ENCODE data around the gene ZNF438. TPM values are rescaled to one million over a fixed set of nuclear protein-coding genes. Genes with fewer than 3 reads are reported as not detected.

Gene ZNF438
- total and polyA plus RNA-seq, 9 donors: 6.2 to 12.7 (median 7.1) TPM

- TF ChIP-seq EP300 (IDR thresholded peaks at IDR 0.05) (no peak), POLR2A (IDR thresholded peaks at IDR 0.05) (no peak), CTCF (IDR thresholded peaks at IDR 0.05) (no peak)
- Histone ChIP-seq H3K27me3 (no peaks in the 10 kb centered on the region), H3K9me3 (no peaks in the 10 kb centered on the region), H3K4me1 (ENCODE audit: insufficient read depth) (no peaks in the 10 kb centered on the region), H3K4me3 (no peak overlapping the region), H3K36me3 (no peaks in the 10 kb centered on the region), H3K27ac (no peak overlapping the region)
- intact Hi-C loops (cut with DNase I): no loop called here
- DNase-seq: no peak
- 72 to 89% (median 83%) methylated on average over 2 of the region's 2 CpGs for WGBS, 3 donors
Measured at GRCh38 chr10:31072451-31072850, 40.8 kb upstream of the ZNF438 start.

- H3K4me3 ChIP-seq: no peak overlapping the region
Measured at GRCh38 chr10:31071232-31072005, 39.8 kb upstream of the ZNF438 start.

GRCh38 chr10:31070691-31071090 is 39.0 kb upstream of the ZNF438 start:
- no peak for TF ChIP-seq POLR2A (IDR thresholded peaks at IDR 0.05)
- no peak for TF ChIP-seq CTCF (IDR thresholded peaks at IDR 0.05)
- TF ChIP-seq EP300 (IDR thresholded peaks at IDR 0.05): no peak
- H3K4me3 ChIP-seq: no peak overlapping the region
- H3K27me3 ChIP-seq: no peaks in the 10 kb centered on the region
- H3K36me3 ChIP-seq: no peaks in the 10 kb centered on the region
- DNase-seq: no peak
- 80 to 92% (median 91%) methylated on average over 2 of the region's 2 CpGs for WGBS, 3 donors
- H3K9me3 ChIP-seq: no peaks in the 10 kb centered on the region
- no peaks in the 10 kb centered on the region for H3K4me1 ChIP-seq (ENCODE audit: insufficient read depth)
- intact Hi-C loops (cut with DNase I): no loop called here
- no peak overlapping the region for H3K27ac ChIP-seq

More at GRCh38 chr10:31071232-31072005, 39.8 kb upstream of the ZNF438 start:
- Histone ChIP-seq H3K27me3 (no peaks in the 10 kb centered on the region), H3K9me3 (no peaks in the 10 kb centered on the region), H3K4me1 (ENCODE audit: insufficient read depth) (no peaks in the 10 kb centered on the region), H3K36me3 (no peaks in the 10 kb centered on the region), H3K27ac (no peak overlapping the region)
- TF ChIP-seq EP300 (IDR thresholded peaks at IDR 0.05) (no peak), POLR2A (IDR thresholded peaks at IDR 0.05) (no peak), CTCF (IDR thresholded peaks at IDR 0.05) (no peak)
- 85 to 86% (median 86%) methylated on average over 6 of the region's 6 CpGs for WGBS, 3 donors
- intact Hi-C loops (cut with DNase I): no loop called here
- no peak for DNase-seq

GRCh38 chr10:31070025-31070424 is 38.4 kb upstream of the ZNF438 start:
- Histone ChIP-seq H3K9me3 (no peaks in the 10 kb centered on the region), H3K27ac (no peak overlapping the region), H3K4me1 (ENCODE audit: insufficient read depth) (no peaks in the 10 kb centered on the region), H3K27me3 (no peaks in the 10 kb centered on the region), H3K4me3 (no peak overlapping the region), H3K36me3 (no peaks in the 10 kb centered on the region)
- WGBS, 3 donors: 69 to 82% (median 73%) methylated on average over 4 of the region's 4 CpGs
- intact Hi-C loops (cut with DNase I): no loop called here
- TF ChIP-seq CTCF (IDR thresholded peaks at IDR 0.05) (no peak), POLR2A (IDR thresholded peaks at IDR 0.05) (no peak), EP300 (IDR thresholded peaks at IDR 0.05) (no peak)
- DNase-seq: no peak
